GM11168 (cell line): ENCODE data around the gene LSP1.

ENCODE experiments used
- in situ Hi-C: fragments of 300-500 bp; cut with MboI; formaldehyde crosslinking; loops from one replicate; pipeline ENCODE4 v1.12.0; 2022; ENCODE audit warnings: low sequenced_read_pairs; ENCODE audit not compliant: unreplicated experiment

Gene LSP1

GRCh38 chr11:1899686-1900085, 46.8 kb downstream of the LSP1 start:
- in situ Hi-C loops: loop anchor here (5.0 kb wide), 1 partner anchor 43 kb away; no protein-coding TSS in a partner anchor

GRCh38 chr11:1906181-1906580, 53.3 kb downstream of the LSP1 start:
- in situ Hi-C loops: no loop called here

- in situ Hi-C loops: no loop called here
Measured at GRCh38 chr11:1906611-1907423, 53.9 kb downstream of the LSP1 start.

- in situ Hi-C loops: no loop called here
Measured at GRCh38 chr11:1908618-1909017, 55.7 kb downstream of the LSP1 start.

GRCh38 chr11:1909524-1909923, 56.6 kb downstream of the LSP1 start:
- in situ Hi-C loops: no loop called here

- in situ Hi-C loops: no loop called here
Measured at GRCh38 chr11:1912289-1912878, 59.5 kb downstream of the LSP1 start.

- in situ Hi-C loops: no loop called here
Measured at GRCh38 chr11:1913271-1914060, 60.6 kb downstream of the LSP1 start.

GRCh38 chr11:1915795-1916131, 62.9 kb downstream of the LSP1 start:
- in situ Hi-C loops: loop anchor here (5.0 kb wide), 1 partner anchor 63 kb away; the partner anchor contains the start of gene LSP1

- in situ Hi-C loops: loop anchor here (5.0 kb wide), 1 partner anchor 64 kb away; the partner anchor contains the start of gene LSP1
Measured at GRCh38 chr11:1916132-1916985, 63.5 kb downstream of the LSP1 start.

GRCh38 chr11:1916986-1917522, 64.2 kb downstream of the LSP1 start:
- in situ Hi-C loops: loop anchor here (5.0 kb wide), 1 partner anchor 65 kb away; the partner anchor contains the start of gene LSP1

- in situ Hi-C loops: loop anchor here (5.0 kb wide), 1 partner anchor 65 kb away; the partner anchor contains the start of gene LSP1
Measured at GRCh38 chr11:1917523-1918435, 64.9 kb downstream of the LSP1 start.

- in situ Hi-C loops: loop anchor here (5.0 kb wide), 1 partner anchor 66 kb away; the partner anchor contains the start of gene LSP1
Measured at GRCh38 chr11:1918436-1919315, 65.8 kb downstream of the LSP1 start.

GRCh38 chr11:1919391-1920127, 66.7 kb downstream of the LSP1 start, which contains the start of gene TNNT3:
Gene TNNT3 (plus strand): TSS chr11:1919703. CDS start chr11:1922875, 3,172 bp downstream.
- in situ Hi-C loops: loop anchor here (5.0 kb wide), 1 partner anchor 67 kb away; the partner anchor contains the start of gene LSP1

- in situ Hi-C loops: no loop called here
Measured at GRCh38 chr11:1920128-1920908, 67.4 kb downstream of the LSP1 start.

GRCh38 chr11:1920909-1921573, 68.2 kb downstream of the LSP1 start:
- in situ Hi-C loops: no loop called here
